HG03457 (cell line): ENCODE results near the gene ACOX3.

Source experiments
- ATAC-seq: cut with Tn5 transposase; IDR thresholded peaks from one replicate; pipeline ENCODE4 v1.9.1; 2021; ENCODE audit warnings: moderate number of reproducible peaks; ENCODE audit not compliant: unreplicated experiment

Gene ACOX3

DNA sequence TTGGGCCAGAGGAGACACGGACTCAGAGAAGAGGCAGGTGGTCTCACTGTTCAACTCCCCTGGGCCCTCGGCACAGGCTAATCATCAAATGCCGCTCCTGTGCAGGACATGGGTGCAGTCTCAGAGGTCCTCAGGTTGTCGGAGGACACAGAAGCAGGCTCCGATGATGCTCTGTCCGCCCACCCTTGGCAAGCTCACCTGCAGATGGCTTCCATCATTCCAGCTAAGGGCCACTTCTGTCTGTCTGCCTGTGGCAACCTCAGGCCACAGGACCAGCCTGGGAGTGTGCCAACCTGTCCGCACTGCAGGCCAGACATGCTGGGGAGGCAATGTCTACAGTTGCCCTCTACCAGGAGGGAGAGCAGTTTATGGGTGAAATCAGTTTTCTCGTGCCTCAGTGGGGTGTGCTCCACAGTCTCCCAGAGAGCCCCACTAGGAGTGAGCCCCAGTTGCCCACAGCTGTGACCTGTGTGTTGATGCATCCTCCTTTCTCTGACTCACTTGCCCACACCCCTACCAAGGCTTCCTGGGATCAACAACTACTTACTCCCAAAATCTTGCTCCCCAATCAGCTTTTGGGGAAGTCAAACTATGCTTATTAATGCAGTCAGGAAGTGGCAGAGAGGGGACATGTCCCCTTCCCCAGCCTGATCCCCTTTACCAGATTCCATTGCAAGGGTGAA lies 115.1 kb downstream of the ACOX3 start:
- no peak for ATAC-seq

DNA sequence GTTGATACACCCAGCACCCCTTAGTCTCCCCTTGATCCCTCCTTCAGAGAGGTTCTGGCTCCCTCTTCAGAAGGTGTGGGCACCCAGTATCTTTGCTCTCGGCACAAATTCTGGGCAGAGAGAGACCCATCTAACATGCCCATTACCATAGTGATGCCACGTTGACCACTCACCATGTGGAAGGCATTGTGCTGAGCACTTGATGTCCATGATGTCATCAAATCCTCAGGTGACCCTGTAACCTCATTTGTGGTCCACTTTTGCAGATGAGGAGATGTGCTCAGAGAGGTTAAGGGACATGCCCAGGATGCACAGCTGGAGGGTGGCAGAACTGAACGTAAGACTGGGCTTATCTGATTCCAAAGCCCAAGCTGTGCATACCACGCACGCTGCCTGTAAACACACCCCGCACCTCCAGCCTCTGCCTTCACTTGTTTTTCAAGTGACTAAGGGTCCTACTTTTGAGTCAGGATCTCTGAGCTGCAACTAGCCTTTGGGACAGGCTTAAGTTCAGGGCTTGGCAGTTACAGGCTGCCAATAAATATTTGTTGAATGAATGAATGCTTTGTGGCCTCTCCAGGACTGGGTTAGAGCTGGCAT lies 115.8 kb downstream of the ACOX3 start:
- ATAC-seq, result no peak

GRCh38 chr4:8323947-8324555 lies 116.5 kb downstream of the ACOX3 start:
- no peak for ATAC-seq

GRCh38 chr4:8322794-8323704 lies 117.5 kb downstream of the ACOX3 start:
- no peak for ATAC-seq

DNA sequence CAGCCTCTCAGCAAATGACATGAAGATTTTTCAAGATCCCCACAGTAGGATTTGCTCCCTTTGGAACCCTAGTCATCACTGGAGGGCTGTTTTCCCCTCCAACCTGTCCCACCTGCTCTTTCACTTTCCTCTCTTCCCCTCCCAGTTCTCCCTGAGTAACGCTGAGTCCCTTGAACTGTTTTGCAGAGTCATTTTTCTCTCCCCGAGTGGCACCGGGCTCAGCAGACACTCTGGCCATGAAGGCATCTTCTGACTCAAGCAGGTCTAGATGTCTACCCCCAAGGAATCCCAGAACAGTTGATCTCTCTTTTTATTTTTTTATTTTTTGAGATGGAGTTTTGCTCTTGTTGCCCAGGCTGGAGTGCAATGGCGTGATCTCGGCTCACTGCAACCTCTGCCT lies 118.8 kb downstream of the ACOX3 start:
- no peak for ATAC-seq

DNA sequence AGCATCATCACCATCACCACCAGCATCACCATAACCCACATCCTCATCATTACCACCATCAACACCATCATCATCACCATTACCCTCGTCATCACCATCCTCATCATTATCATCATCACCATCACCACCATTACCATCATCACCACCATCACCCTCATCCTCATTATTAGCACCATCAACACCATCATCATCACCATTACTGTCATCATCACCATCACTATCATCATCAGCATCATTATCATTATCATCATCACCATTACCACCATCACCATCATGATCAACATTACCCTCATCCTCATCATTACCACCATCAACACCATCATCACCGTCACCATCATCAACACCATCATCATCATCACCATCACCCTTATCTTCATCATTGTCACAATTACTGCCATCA lies 119.3 kb downstream of the ACOX3 start:
- no peak for ATAC-seq

DNA sequence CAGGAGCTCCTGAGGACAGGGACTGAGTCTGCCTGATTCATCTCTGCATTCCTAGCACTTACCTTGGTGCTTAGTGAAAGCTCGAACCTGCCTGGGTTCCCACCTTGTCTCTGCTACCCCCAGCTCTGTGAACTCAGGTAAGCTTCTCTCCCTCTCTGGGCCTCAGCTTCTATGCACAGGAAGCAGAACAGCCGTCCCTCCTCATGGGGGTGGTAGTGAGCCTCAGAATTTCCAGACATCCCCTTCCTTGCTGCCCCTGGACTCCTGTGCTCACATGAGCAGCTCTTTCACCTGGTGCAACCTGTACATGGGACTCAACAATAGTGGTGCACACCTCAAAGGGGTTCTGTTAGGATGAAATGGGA lies 120.2 kb downstream of the ACOX3 start:
- ATAC-seq, result no peak

DNA sequence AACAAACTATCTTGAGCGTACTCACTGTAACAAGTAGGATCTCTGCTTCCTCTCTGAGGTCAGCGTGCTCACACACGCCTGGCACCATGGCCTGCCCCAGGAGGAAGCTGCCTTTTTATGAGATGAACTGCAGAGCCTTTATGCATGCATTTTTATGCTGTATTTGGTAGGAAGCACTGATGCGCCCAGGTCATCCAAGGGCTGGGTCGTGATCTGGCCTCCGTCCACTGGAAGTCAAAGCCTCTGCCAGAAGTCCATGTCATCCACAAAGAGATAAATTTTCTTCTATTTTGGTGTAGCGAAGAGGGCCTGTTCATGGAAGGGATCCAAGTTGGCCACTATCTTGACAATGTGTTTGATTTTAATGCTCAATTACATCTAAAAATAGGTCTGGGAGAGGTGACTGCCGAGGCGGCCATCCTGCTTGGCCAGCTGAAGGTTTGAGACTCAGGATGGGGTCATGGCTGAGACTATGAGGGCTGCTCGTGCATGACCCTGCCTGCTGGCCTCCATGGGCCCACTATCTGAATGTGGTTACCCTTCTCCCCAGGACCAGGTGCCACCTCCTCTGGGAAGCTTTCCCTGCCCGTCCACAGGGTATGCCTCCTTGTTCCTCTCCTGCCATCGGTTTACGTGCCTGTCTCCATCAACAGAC lies 120.7 kb downstream of the ACOX3 start:
- ATAC-seq, result no peak

GRCh38 chr4:8319061-8319460 lies 121.5 kb downstream of the ACOX3 start:
- no peak for ATAC-seq

- ATAC-seq, result no peak
These were observed 122.0 kb downstream of the ACOX3 start for GRCh38 chr4:8318509-8318908.

GRCh38 chr4:8317474-8317873 lies 123.0 kb downstream of the ACOX3 start:
- no peak for ATAC-seq

DNA sequence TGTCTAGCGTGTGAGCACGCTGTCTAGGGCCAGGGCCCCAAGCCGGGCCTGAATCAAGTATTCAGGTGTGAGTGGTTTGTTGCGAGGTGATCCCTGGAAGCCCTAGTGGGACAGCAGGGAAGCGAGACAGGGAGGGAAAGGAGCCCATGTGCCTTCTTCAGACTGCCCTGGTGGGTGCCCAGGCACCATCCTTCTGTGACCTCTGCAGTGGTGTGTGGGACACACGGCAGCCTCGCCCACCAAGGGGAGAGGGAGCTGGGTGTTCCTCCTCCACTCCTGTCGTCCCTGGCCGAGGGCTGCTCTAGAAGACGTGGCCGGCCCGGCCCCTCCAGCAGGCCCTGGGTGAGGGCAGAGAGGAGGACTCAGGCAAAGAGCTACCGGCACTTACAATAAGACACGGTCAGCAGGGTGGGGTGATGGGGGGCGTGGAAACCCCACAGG lies 123.6 kb downstream of the ACOX3 start:
- no peak for ATAC-seq
